Lung (tissue), 12 donors: ENCODE data around the gene BICDL2. TPM values are rescaled to one million over a fixed set of nuclear protein-coding genes. Genes with fewer than 3 reads are reported as not detected.

ENCODE experiments used
- ATAC-seq: fragments of 200-7000 bp; cut with Tn5 transposase; one replicate; pipeline ENCODE4 v1.9.1; 2020; ENCODE audit warnings: moderate number of reproducible peaks; ENCODE audit not compliant: insufficient read depth, low FRiP score
- DNase-seq, 3 donors: peaks; one replicate each; pipeline ENCODE4 v3.0.0-alpha.2; 2013 to 2017
- H3K27ac ChIP-seq, 2 donors: one replicate each; pipeline ENCODE4 v1.5.1; 2013; ENCODE audit warnings: mild to moderate bottlenecking in 2 of 2, moderate library complexity in 2 of 2, control low read depth in 1 of 2, inconsistent platforms in 1 of 2, low read depth in 1 of 2, low read length in 1 of 2
- H3K27me3 ChIP-seq, 3 donors: one replicate each; pipeline ENCODE4 v1.5.1; 2013; ENCODE audit warnings: low read length in 2 of 3; ENCODE audit not compliant: control insufficient read depth in 3 of 3, insufficient read depth in 3 of 3
- H3K36me3 ChIP-seq, 4 donors: one replicate each; pipeline ENCODE4 v1.5.1; 2013; ENCODE audit warnings: low read length in 4 of 4, mild to moderate bottlenecking in 1 of 4, moderate library complexity in 1 of 4; ENCODE audit not compliant: control insufficient read depth in 4 of 4, insufficient read depth in 4 of 4
- H3K4me1 ChIP-seq, 5 donors: one replicate each; pipeline ENCODE4 v1.5.1; 2013; ENCODE audit warnings: low read length in 5 of 5, mild to moderate bottlenecking in 2 of 5, moderate library complexity in 1 of 5; ENCODE audit not compliant: control insufficient read depth in 5 of 5, insufficient read depth in 5 of 5
- H3K4me3 ChIP-seq: one replicate; pipeline ENCODE4 v1.5.1; 2013; ENCODE audit warnings: mild to moderate bottlenecking, control low read depth, moderate library complexity
- H3K9ac ChIP-seq, 2 donors: one replicate each; pipeline ENCODE4 v1.5.1; 2013; ENCODE audit warnings: low read length in 2 of 2, control low read depth in 1 of 2; ENCODE audit not compliant: insufficient read depth in 1 of 2
- H3K9me3 ChIP-seq, 4 donors: one replicate each; pipeline ENCODE4 v1.5.1; 2013; ENCODE audit warnings: low read length in 3 of 4, mild to moderate bottlenecking in 1 of 4, moderate library complexity in 1 of 4; ENCODE audit not compliant: control insufficient read depth in 4 of 4, insufficient read depth in 3 of 4
- CTCF ChIP-seq: IDR thresholded peaks from 2 replicates; pipeline ENCODE4 v1.5.1; 2012; ENCODE audit warnings: mild to moderate bottlenecking; ENCODE audit errors: control extremely low read depth, extremely low read depth
- WGBS, 2 donors: extraction: QIAGEN DNeasy Blood & Tissue Kit; methylation state at CpG; one replicate each; pipeline ENCODE4 v1.1.7; 2013; 5-methylcytosine and 5-hydroxymethylcytosine counted together
- polyA plus RNA-seq, 2 donors: library from polyadenylated mRNA; stranded (reverse); fragments of 200-250 nt; gene quantifications; one replicate each; pipeline ENCODE4 v1.2.1, GENCODE V29; 2013
- total RNA-seq, 2 donors: library from RNA; depleted of rRNA in 1 of 2; stranded (reverse); fragments of >200 nt in 1 of 2; gene quantifications; one replicate each; pipeline ENCODE4 v1.2.1, GENCODE V29; 2014 to 2021
- donor health status: control.
- donor health status: control.
- donor health status: Bipolar disorder and iron deficiency.
- donor health status: healthy.
- donor health status: DM: yes; HTN: yes; CAD: no.

Gene BICDL2
- total and polyA plus RNA-seq, 4 donors: 12.7 to 24.4 (median 16.5) TPM

- Histone ChIP-seq H3K9me3 (no peaks in the 10 kb centered on the region), H3K4me3 (peak overlapping the region; percentile 53), H3K27me3 (peaks cover 0 to 5% (median 4%) of the 10 kb centered on the region in 3 donors), H3K4me1 (peaks cover 0 to 40% (median 21%) of the 10 kb centered on the region in 5 donors), H3K27ac (peak overlapping the region; percentile 92 to 96), H3K9ac (no peak overlapping the region), H3K36me3 (peaks cover 0 to 21% (median 7%) of the 10 kb centered on the region in 4 donors)
- no peak for ATAC-seq
- TF ChIP-seq CTCF: no peak
- 32 to 36% methylated on average over 6 of the region's 6 CpGs for WGBS, 2 donors
- no peak for DNase-seq
Measured at GRCh38 chr16:3023415-3023668, 13.4 kb downstream of the BICDL2 start.

- H3K36me3 ChIP-seq: peaks cover 0 to 21% (median 7%) of the 10 kb centered on the region in 4 donors
- 50 to 51% methylated on average over 8 of the region's 8 CpGs for WGBS, 2 donors
- peak overlapping the region; percentile 92 to 96 for H3K27ac ChIP-seq
- peak overlapping the region; percentile 53 for H3K4me3 ChIP-seq
- DNase-seq (no peak), ATAC-seq (no peak)
- no peaks in the 10 kb centered on the region for H3K9me3 ChIP-seq
- H3K9ac ChIP-seq: no peak overlapping the region
- TF ChIP-seq CTCF: no peak
- H3K4me1 ChIP-seq: peaks cover 0 to 39% (median 26%) of the 10 kb centered on the region in 5 donors
- H3K27me3 ChIP-seq: peaks cover 0 to 10% (median 6%) of the 10 kb centered on the region in 3 donors
Measured at GRCh38 chr16:3022684-3023414, 13.9 kb downstream of the BICDL2 start.

GRCh38 chr16:3022208-3022683, 14.5 kb downstream of the BICDL2 start:
- Histone ChIP-seq H3K27me3 (peaks cover 0 to 10% (median 6%) of the 10 kb centered on the region in 3 donors), H3K9me3 (no peaks in the 10 kb centered on the region), H3K36me3 (peaks cover 0 to 19% (median 7%) of the 10 kb centered on the region in 4 donors), H3K27ac (peak overlapping the region; percentile 96), H3K4me1 (peaks cover 0 to 39% (median 26%) of the 10 kb centered on the region in 5 donors), H3K9ac (no peak overlapping the region), H3K4me3 (no peak overlapping the region)
- peak; percentile 82 to 85 (median 83) for DNase-seq
- ATAC-seq: peak; percentile 9
- TF ChIP-seq CTCF: no peak
- WGBS, 2 donors: 17 to 31% methylated on average over 8 of the region's 8 CpGs
